Fibroblast of skin of back (primary cell): ENCODE data around the gene CMPK2.
"Not testable (repeated sequence)": the region's sequence is repeated elsewhere in the genome, so short reads cannot be mapped to it uniquely, and the experiment has no call there.

Experiments
- DNase-seq: peaks from one replicate; pipeline ENCODE4 v3.0.0-alpha.2; 2013

The CMPK2 gene

DNA sequence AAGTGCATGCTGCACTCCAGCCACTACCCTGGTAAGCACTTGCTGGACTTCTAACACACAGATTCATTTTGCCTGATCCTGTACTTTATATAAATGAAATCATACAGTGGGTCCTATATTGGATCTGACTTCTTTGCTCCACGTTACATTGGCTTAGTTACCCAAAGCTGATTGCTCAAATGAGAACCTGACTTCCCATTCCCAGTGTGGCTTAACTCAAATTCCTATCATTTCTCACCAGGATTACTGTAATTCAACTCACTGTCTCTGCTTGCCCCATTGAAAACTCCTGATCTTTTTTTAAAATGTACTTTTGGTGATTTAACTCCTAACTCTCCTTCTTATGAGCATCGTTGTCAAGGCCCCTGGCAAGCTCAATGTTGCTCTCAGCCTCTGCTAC lies 13.3 kb upstream of the CMPK2 start:
- DNase-seq = no peak

DNA sequence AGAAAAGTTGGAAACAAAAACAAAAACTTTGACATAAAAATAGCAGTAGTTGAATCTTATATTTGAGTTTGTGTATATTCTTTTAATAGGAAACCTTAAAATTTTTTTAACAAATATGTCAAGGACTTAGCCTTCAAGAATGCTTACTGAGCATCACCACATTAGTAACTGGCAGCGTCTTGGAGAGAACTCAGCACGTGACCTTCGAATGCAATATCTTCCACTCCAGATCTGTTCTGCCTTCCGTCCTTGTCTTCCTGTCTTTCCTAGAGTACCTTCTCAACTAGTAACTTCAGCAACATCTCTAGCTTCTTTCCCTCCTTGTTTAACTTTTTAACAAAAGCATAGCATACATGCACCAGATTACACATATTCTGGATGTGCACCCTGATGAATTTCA lies 12.8 kb upstream of the CMPK2 start:
- no peak for DNase-seq

GRCh38 chr2:6877402-6878304 lies 11.9 kb upstream of the CMPK2 start, which contains the start of gene RSAD2:
Gene RSAD2 (plus strand): TSS chr2:6877777. CDS start chr2:6877801, 24 bp downstream.
- peak; percentile 33 for DNase-seq

GRCh38 chr2:6876309-6876708 lies 10.6 kb upstream of the CMPK2 start:
- DNase-seq = no peak

GRCh38 chr2:6874032-6874431 lies 8.3 kb upstream of the CMPK2 start:
- DNase-seq = no peak

DNA sequence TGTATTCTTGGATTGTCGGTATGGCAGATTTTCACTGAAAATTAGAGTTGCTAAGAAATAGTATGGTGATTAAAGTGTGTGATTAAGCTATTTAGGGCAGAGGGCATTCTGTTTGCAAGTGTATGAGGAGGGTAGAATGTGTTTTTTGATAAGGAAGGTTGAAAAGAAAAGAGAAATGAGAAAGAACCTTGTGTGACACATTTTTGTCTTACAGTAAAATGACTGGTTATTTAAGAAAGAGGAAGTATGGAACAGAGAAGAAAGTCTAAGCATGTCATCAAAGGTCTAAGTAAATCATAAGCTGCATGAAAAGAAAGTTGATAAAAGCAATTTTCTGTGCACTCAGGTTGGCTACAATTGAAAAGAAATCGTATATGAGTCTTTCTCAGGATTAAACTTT lies 6.7 kb upstream of the CMPK2 start:
- DNase-seq = no peak

GRCh38 chr2:6866982-6867381 lies 1.3 kb upstream of the CMPK2 start:
- DNase-seq = no peak

GRCh38 chr2:6866275-6866671 lies 566 bp upstream of the CMPK2 start:
- DNase-seq = peak; percentile 15

DNA sequence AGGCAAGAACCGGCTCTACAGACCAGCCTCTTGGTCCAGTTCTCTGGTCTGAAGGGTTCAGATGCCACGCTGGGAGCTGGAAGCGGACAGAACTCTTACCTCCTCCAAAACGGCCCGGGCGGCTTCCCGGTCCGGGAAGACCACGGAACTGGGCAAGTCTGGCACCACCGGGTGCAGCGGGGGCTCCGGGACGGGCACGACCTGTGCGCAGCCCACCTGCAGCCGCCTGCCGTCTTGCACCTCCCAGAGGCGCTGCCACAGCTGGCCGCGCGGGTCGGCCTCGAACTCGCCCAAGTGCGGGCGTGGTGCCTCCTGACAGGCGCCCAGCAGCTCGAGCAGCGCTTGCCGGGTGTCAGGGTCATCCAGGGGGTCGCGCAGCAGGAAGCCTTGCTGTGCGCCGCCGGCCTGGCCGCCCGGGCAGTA lies 773 bp downstream of the CMPK2 start:
- DNase-seq = no peak

DNA sequence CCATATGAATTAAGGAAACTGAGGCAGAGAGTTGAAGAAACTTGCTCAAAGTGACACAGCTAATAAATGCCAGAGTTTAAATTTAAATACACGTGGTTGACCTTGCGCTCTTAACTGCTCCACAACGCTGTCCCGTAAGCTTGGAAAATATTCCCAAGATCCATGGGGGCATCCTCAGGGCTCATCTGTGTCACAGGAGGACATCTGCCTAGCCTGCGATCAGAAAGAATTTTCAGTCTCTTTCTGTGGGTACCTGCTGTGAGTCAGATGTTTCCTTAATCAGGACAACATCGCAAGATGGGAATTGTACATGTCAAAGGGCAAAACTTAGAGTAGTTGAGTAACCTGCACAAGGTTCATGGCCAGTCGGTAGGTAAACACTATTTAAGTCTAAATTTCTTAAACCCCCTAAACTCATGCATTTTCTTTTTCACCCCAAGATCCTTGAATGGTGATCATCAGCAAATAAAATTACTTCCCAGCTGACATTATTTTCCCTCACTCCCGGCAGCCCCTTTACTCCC lies 1.4 kb downstream of the CMPK2 start:
- no peak for DNase-seq

- no peak for DNase-seq
Observed at GRCh38 chr2:6863792-6864191, 1.9 kb downstream of the CMPK2 start.

- no peak for DNase-seq
Observed at GRCh38 chr2:6860296-6860695, 5.4 kb downstream of the CMPK2 start.

DNA sequence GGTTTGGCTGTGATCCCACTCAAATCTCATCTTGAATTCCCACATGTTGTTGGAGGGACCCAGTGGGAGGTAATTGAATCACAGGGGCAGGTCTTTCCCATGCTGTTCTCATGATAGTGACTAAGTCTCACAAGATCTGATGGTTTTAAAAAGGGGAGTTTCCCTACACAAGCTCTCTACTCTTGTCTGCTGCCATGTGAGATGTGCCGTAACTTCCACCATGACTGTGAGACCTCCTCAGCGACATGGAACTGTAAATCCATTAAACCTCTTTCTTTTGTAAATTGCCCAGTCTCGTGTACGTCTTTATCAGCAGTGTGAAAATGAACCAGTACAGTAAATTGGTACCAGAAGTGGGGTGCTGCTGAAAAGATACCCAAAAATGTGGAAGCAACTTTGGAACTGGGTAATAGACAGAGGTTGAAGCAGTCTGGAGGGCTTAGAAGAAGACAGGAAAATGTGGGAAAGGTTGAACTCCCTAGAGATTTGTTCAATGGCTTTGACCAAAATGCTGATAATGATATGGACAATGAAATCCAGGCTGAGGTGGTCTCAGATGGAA lies 7.2 kb downstream of the CMPK2 start:
- not testable (repeated sequence) for DNase-seq

- no peak for DNase-seq
Observed at GRCh38 chr2:6856548-6856920, 9.2 kb downstream of the CMPK2 start.

DNA sequence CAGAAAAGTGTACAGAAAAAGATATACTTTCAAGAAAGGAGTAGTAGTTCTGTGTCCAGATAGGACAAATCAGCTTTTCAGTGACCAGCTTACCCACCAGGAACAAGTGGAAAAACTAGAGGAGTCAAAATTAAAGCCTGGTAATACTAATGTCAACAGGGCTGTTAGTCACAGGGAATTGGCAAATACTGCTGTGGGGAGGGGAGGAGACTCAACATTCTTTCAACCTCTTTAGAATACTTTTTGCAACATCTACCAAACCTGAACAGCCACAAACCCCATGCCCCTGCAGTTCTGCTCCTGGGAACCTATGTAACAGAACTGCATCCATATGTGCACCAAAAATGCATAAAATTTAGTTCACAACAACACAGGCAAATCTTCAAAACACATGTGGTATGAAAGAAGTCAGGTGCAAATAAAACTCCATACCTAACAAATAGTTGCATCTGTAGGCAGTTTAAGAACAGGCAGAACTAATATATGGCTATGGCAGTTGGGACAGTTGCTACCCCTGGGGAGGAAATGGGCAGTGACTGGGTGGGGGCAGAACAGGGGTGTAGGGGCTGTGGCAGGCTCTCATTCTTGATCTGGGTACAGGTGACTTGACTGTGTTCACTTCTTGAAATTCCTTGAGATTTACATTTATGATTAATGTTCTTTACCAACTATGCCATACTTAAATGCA lies 9.7 kb downstream of the CMPK2 start:
- DNase-seq = no peak

DNA sequence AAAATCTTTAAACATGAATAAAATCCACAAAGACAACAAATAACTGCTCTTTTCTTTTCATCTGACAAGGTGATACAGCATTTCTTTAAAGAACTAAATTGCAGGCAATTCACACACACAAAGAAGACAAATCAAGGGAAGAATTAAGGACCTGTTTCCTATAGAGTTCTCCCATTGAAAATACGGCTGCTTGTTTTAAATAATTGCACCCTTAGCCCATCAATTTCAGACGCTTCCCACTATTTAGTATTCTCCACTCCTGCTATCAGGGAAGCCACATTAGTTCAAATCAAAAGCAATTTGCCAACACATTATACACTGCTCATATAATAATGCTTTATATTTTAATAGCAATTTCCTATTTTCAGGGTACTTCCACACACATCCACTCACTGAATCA lies 11.3 kb downstream of the CMPK2 start:
- no peak for DNase-seq

- no peak for DNase-seq
Observed at GRCh38 chr2:6852195-6852594, 13.5 kb downstream of the CMPK2 start.

DNA sequence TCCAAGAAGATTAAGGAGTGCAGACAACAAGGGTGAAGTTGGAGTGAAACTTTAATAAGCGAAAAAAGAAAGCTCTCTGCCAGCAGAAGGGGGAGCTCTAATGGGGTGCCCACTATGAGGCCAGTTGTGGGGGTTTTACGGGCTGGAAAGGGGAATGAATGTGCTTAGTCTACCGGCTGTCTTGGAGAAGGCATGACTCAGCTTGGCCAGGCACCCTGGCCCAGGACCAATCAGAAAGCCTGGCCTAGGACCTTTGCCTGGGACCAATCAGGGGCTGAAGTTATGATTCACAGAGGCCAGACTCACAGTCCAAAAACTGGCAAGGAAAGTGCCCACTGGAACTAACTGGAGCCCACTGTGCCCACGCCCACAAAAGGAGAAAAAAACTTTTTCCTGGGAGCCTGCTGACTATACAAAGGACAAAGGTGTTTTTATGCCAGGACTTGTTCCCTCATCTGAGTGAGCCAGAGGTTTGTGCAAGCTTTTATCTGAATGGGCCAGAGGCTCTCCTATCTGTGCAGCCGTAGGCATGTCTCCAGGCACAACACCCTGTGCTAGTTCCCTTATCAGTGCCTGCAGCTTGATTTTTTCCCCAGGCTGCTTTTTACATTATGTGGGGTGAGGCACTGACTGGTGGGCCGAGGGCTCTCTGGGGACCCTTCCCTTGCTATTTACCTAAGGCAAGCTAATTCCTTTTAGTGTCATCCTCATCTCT lies 18.6 kb downstream of the CMPK2 start:
- DNase-seq = no peak

- DNase-seq = no peak
Observed at GRCh38 chr2:6846540-6846939, 19.2 kb downstream of the CMPK2 start.

DNA sequence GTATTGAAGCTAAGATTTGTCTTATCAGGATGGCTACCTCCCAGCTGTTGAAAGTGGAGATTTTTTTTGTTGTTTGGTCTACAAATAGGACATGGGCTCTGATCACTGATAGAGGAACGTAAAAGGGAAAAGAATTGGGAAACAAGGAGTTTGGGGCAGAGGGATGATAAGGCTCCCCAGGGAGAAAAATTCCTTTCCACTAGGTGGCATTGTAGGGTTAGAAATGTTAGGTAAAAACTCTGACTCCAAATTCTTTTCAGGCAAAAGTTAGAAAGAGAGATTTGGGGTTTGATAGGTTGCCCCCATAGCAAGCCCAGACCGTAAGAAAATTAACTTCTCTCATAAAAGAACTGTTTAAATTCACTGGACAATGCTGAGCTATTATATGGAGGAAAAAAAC lies 19.8 kb downstream of the CMPK2 start:
- no peak for DNase-seq

DNA sequence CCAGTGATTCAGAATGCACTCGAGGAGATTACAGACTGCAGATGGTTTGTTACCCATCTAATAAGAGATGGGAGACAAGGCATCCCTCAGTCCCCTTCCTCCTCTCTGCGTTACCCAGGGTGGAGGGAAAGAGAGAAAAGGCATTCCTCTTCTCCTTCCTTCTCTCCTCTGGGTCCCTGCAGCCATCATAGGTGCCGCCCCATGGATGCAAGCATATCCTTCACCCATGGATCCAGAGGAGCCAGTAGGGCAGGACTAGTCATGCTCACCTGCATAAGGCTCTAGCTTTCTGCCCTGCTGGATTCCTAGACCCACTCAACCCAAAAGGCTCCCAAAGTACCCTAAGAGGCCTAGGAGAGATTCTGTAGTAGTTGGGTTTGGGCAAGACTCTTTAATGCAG lies 20.4 kb downstream of the CMPK2 start:
- no peak for DNase-seq

DNA sequence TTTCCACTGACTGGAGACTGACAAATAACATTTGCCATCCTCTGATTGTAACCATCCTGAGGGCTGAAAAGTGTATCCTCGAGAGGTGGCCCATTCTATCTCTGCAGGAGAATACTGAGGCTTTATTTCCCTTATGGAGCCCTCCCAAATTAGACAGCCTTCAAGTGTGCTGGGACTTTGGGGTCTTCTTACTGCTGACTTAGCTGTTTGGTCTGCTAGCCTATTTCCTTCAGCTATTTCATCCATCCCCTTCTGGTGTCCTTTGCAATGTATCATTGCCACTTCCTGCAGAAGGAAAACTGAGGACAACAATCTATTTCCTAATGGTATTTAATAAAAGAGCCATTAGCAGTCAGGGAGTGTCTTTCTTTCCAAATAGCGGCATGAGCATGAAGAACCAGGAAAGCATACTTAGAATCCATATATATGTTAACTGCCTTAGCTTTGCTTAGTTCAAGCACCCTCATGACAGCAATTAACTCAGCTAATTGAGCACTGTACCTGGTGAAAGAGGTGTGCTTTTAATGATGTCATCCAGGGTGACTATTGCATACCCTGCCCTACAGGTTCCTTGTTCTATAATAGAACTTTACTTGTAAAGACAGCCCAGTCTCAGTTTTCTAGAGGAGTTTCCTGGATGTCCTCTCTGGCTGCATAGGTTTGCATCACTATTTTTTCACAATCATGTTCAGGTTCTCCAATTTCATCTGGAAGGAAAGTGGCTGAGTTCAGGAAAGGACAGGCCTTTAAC lies 24.0 kb downstream of the CMPK2 start:
- DNase-seq = no peak
